ENCODE measurements around the gene MRPL41. TPM values are rescaled to one million over a fixed set of nuclear protein-coding genes. Genes with fewer than 3 reads are reported as not detected.
"Not testable (repeated sequence)": the region's sequence is repeated elsewhere in the genome, so short reads cannot be mapped to it uniquely, and the experiment has no call there.

The MRPL41 gene
- total and polyA plus RNA-seq, 2 donors (not counting 1 experiment from before 2014, with no cell fraction given), result 10.9 to 53.2 TPM

GRCh38 chr9:137590469-137591383 lies 39.0 kb downstream of the MRPL41 start, which contains the start of gene ZMYND19:
ZMYND19 (minus strand) TSS chr9:137590512; CDS start chr9:137590263, 249 bp downstream.
- Histone ChIP-seq H3K9me3 (ENCODE audit: control insufficient read depth, insufficient read depth, low read depth, low read length) (no peaks in the 10 kb centered on the region), H3K27ac (ENCODE audit: insufficient read depth, low read length) (peak within 1 kb of the TSS; percentile 62), H4K20me1 (ENCODE audit: control insufficient read depth, extremely low read depth, insufficient read depth, low read length) (no peaks in the 10 kb centered on the region), H3K36me3 (ENCODE audit: control insufficient read depth, insufficient read depth, low read length) (peaks cover 16% of the 10 kb centered on the region), H3K4me2 (ENCODE audit: extremely low read depth, insufficient read depth, low read length) (peak within 1 kb of the TSS; percentile 99), H3K4me1 (ENCODE audit: control insufficient read depth, extremely low read depth, insufficient read depth, low read length) (peaks cover 4% of the 10 kb centered on the region), H3K79me2 (ENCODE audit: control insufficient read depth, insufficient read depth, low read length) (peaks cover 18% of the 10 kb centered on the region), H2AFZ (ENCODE audit: low read length) (peak within 1 kb of the TSS; percentile 82), H3K27me3 (ENCODE audit: control insufficient read depth, insufficient read depth, low read length) (no peaks in the 10 kb centered on the region), H3K9ac (ENCODE audit: insufficient read depth, low read length) (peak within 1 kb of the TSS; percentile 77), H3K4me3 (replicated peaks in 1 of 4; ENCODE audit: control extremely low read depth in 1 of 4, insufficient read depth in 1 of 4, low read depth in 3 of 4, low read length in 4 of 4) (peak within 1 kb of the TSS; percentile 55 to 81 (median 76))
- DNase-seq (ENCODE audit: low read depth in 2 of 2), result peak; percentile 72 to 81
- no peak for TF ChIP-seq EZH2 (IDR thresholded peaks at IDR 0.05; ENCODE audit: low read length, missing control alignments)
- no peak for TF ChIP-seq CTCF (conservative IDR thresholded peaks at IDR 0.05 in 1 of 2, IDR thresholded peaks at IDR 0.05 in 1 of 2; ENCODE audit: low read depth in 1 of 2, low read length in 2 of 2)

- no peak overlapping the region for H3K4me2 ChIP-seq (ENCODE audit: extremely low read depth, insufficient read depth, low read length)
- peaks cover 4% of the 10 kb centered on the region for H3K4me1 ChIP-seq (ENCODE audit: control insufficient read depth, extremely low read depth, insufficient read depth, low read length)
- H3K9ac ChIP-seq (ENCODE audit: insufficient read depth, low read length), result no peak overlapping the region
- H3K27ac ChIP-seq (ENCODE audit: insufficient read depth, low read length), result no peak overlapping the region
- no peaks in the 10 kb centered on the region for H3K27me3 ChIP-seq (ENCODE audit: control insufficient read depth, insufficient read depth, low read length)
- H3K4me3 ChIP-seq (replicated peaks in 1 of 4; ENCODE audit: control extremely low read depth in 1 of 4, insufficient read depth in 1 of 4, low read depth in 3 of 4, low read length in 4 of 4), result no peak overlapping the region
- no peak overlapping the region for H2AFZ ChIP-seq (ENCODE audit: low read length)
- no peaks in the 10 kb centered on the region for H3K9me3 ChIP-seq (ENCODE audit: control insufficient read depth, insufficient read depth, low read depth, low read length)
- peaks cover 7% of the 10 kb centered on the region for H3K36me3 ChIP-seq (ENCODE audit: control insufficient read depth, insufficient read depth, low read length)
- DNase-seq (ENCODE audit: low read depth in 2 of 2), result no peak
- TF ChIP-seq CTCF (conservative IDR thresholded peaks at IDR 0.05 in 1 of 2, IDR thresholded peaks at IDR 0.05 in 1 of 2; ENCODE audit: low read depth in 1 of 2, low read length in 2 of 2) (no peak), EZH2 (IDR thresholded peaks at IDR 0.05; ENCODE audit: low read length, missing control alignments) (no peak)
- peaks cover 18% of the 10 kb centered on the region for H3K79me2 ChIP-seq (ENCODE audit: control insufficient read depth, insufficient read depth, low read length)
- H4K20me1 ChIP-seq (ENCODE audit: control insufficient read depth, extremely low read depth, insufficient read depth, low read length), result no peaks in the 10 kb centered on the region
Observed at GRCh38 chr9:137592767-137593166, 41.1 kb downstream of the MRPL41 start.

- Histone ChIP-seq H3K36me3 (ENCODE audit: control insufficient read depth, insufficient read depth, low read length) (peaks cover 5% of the 10 kb centered on the region), H2AFZ (ENCODE audit: low read length) (no peak overlapping the region), H3K4me2 (ENCODE audit: extremely low read depth, insufficient read depth, low read length) (no peak overlapping the region), H3K79me2 (ENCODE audit: control insufficient read depth, insufficient read depth, low read length) (peaks cover 16% of the 10 kb centered on the region), H3K9ac (ENCODE audit: insufficient read depth, low read length) (no peak overlapping the region), H3K9me3 (ENCODE audit: control insufficient read depth, insufficient read depth, low read depth, low read length) (no peaks in the 10 kb centered on the region), H3K27ac (ENCODE audit: insufficient read depth, low read length) (no peak overlapping the region), H3K27me3 (ENCODE audit: control insufficient read depth, insufficient read depth, low read length) (no peaks in the 10 kb centered on the region), H3K4me1 (ENCODE audit: control insufficient read depth, extremely low read depth, insufficient read depth, low read length) (peaks cover 4% of the 10 kb centered on the region), H4K20me1 (ENCODE audit: control insufficient read depth, extremely low read depth, insufficient read depth, low read length) (no peaks in the 10 kb centered on the region), H3K4me3 (replicated peaks in 1 of 4; ENCODE audit: control extremely low read depth in 1 of 4, insufficient read depth in 1 of 4, low read depth in 3 of 4, low read length in 4 of 4) (no peak overlapping the region)
- TF ChIP-seq EZH2 (IDR thresholded peaks at IDR 0.05; ENCODE audit: low read length, missing control alignments) (no peak), CTCF (conservative IDR thresholded peaks at IDR 0.05 in 1 of 2, IDR thresholded peaks at IDR 0.05 in 1 of 2; ENCODE audit: low read depth in 1 of 2, low read length in 2 of 2) (no peak)
- no peak for DNase-seq (ENCODE audit: low read depth in 2 of 2)
Observed at GRCh38 chr9:137593176-137593575, 41.5 kb downstream of the MRPL41 start.

GRCh38 chr9:137596577-137596976 lies 44.9 kb downstream of the MRPL41 start:
- H3K36me3 ChIP-seq (ENCODE audit: control insufficient read depth, insufficient read depth, low read length); H3K4me2 ChIP-seq (ENCODE audit: extremely low read depth, insufficient read depth, low read length); H3K9ac ChIP-seq (ENCODE audit: insufficient read depth, low read length); H3K4me3 ChIP-seq (replicated peaks in 1 of 4; ENCODE audit: control extremely low read depth in 1 of 4, insufficient read depth in 1 of 4, low read depth in 3 of 4, low read length in 4 of 4); H3K27me3 ChIP-seq (ENCODE audit: control insufficient read depth, insufficient read depth, low read length); H3K9me3 ChIP-seq (ENCODE audit: control insufficient read depth, insufficient read depth, low read depth, low read length); H3K4me1 ChIP-seq (ENCODE audit: control insufficient read depth, extremely low read depth, insufficient read depth, low read length); H3K79me2 ChIP-seq (ENCODE audit: control insufficient read depth, insufficient read depth, low read length); H2AFZ ChIP-seq (ENCODE audit: low read length); DNase-seq (ENCODE audit: low read depth in 2 of 2); H4K20me1 ChIP-seq (ENCODE audit: control insufficient read depth, extremely low read depth, insufficient read depth, low read length); H3K27ac ChIP-seq (ENCODE audit: insufficient read depth, low read length): not testable (repeated sequence)

Measured in fibroblast of lung (primary cell).